ENCODE results near the gene GBF1. TPM values are rescaled to one million over a fixed set of nuclear protein-coding genes. Genes with fewer than 3 reads are reported as not detected.

Gene GBF1
- total and polyA plus RNA-seq, 10 of the 15 experiments (the other 5 are each of a cell fraction or from before 2014, with no cell fraction given), result 0.82 to 42.0 (median 21.8) TPM

DNA sequence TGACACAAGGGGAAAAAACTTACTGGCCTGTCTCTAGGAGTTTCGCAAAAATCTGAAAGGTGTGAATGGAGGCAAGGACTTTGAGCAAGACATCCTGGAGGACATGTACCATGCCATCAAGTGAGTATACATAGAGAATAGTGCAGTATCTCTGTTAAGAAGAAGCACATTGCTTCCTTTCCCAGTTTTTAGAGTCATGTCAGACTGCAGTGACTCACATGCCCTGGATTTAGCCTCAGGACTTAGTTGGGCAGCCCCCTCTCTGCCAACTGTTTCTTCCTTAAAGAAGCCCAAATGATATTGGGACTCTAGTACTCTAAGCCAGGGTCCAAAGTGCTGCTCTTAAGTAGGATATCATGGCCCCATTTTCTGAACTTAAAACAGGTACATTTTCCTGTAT, 122.1 kb downstream of the GBF1 start (continued):
- no peak for TF ChIP-seq JUNB (IDR thresholded peaks at IDR 0.05)
- no peak for TF ChIP-seq GATAD2B (conservative IDR thresholded peaks at IDR 0.05; ENCODE audit: low read depth)
- no peak for TF ChIP-seq CBX3 (IDR thresholded peaks at IDR 0.05; ENCODE audit: borderline replicate concordance, low read depth)
- TF ChIP-seq ZZZ3 (IDR thresholded peaks at IDR 0.05; ENCODE audit: control insufficient read depth, insufficient read length, low read depth), result no peak
- no peak for TF ChIP-seq ATF7 (IDR thresholded peaks at IDR 0.05; ENCODE audit: low read depth)

DNA sequence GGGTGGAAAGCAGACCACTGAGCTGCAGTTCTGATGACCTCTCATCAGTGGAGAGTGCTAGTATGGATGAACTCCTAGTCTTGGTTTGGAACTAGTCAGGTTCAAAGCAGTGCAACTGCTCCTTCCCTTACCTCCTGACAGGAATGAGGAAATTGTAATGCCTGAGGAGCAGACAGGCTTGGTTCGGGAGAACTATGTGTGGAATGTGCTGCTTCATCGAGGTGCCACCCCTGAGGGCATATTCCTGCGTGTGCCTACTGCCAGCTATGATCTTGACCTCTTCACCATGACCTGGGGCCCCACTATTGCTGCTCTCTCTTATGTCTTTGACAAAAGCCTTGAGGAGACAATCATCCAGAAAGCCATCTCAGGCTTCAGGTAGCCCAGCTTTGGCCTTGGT, 122.7 kb downstream of the GBF1 start:
- no peaks in the 10 kb centered on the region for H3K4me1 ChIP-seq (ENCODE audit: control insufficient read depth, insufficient read depth, low read length)
- ChIA-PET SMC1A (ENCODE audit: uncharacterized antibody, unreplicated experiment) (interaction anchor here (1.5 kb wide), 1 partner anchor 137 kb away, joined by 6 read pairs; no protein-coding TSS in a partner anchor), CTCF (interaction anchor here (0.5 to 2.0 kb wide), 5 partner anchors 16 to 1255 kb away, joined by 3 to 11 read pairs (median 3); no protein-coding TSS in a partner anchor), POLR2A (no interaction called here), RAD21 (ENCODE audit: unreplicated experiment) (interaction anchor here (1.5 kb wide), 1 partner anchor 14 kb away, joined by 3 read pairs; no protein-coding TSS in a partner anchor)
- no peak overlapping the region for H3K9ac ChIP-seq (ENCODE audit: control insufficient read depth, insufficient read depth, low read length)
- in situ Hi-C loops (cut with MboI) (no loop called here), intact Hi-C loops (cut with micrococcal nuclease; ENCODE audit: unreplicated experiment) (no loop called here)
- no peaks in the 10 kb centered on the region; the same call in 2 of the 3 replicates for H3K9me3 ChIP-seq (replicated peaks; ENCODE audit: control insufficient read depth, insufficient read depth, low read length)
- no peaks in the 10 kb centered on the region for H3K27me3 ChIP-seq (replicated peaks in 1 of 2; ENCODE audit: control insufficient read depth in 2 of 2, insufficient read depth in 2 of 2, low read length in 1 of 2)
- FAIRE-seq (no peak), DNase-seq (ENCODE audit: low read depth, low spot score) (no peak), ATAC-seq (no peak)
- WGBS (ENCODE audit: insufficient coverage, insufficient replicate concordance, low lambda C conversion rate, missing lambda C conversion rate), result 95% methylated on average over 3 of the region's 3 CpGs
- no peaks in the 10 kb centered on the region; the same call in 1 of the 2 replicates for H4K20me1 ChIP-seq (ENCODE audit: control insufficient read depth, insufficient read depth)
- peaks cover 39 to 53% of the 10 kb centered on the region in 2 experiments for H3K36me3 ChIP-seq (ENCODE audit: control insufficient read depth in 2 of 2, insufficient read depth in 2 of 2, low read length in 1 of 2)
- no peak overlapping the region for H3K4me3 ChIP-seq
- H3K79me2 ChIP-seq (ENCODE audit: control insufficient read depth, insufficient read depth, low read length), result no peaks in the 10 kb centered on the region
- TF ChIP-seq RB1 (IDR thresholded peaks at IDR 0.05; ENCODE audit: borderline replicate concordance), result no peak
- TF ChIP-seq POLR2A (IDR thresholded peaks at IDR 0.05; ENCODE audit: low read depth, low read length), result no peak
- TF ChIP-seq, protein P1, sequence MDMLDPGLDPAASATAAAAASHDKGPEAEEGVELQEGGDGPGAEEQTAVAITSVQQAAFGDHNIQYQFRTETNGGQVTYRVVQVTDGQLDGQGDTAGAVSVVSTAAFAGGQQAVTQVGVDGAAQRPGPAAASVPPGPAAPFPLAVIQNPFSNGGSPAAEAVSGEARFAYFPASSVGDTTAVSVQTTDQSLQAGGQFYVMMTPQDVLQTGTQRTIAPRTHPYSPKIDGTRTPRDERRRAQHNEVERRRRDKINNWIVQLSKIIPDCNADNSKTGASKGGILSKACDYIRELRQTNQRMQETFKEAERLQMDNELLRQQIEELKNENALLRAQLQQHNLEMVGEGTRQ (IDR thresholded peaks at IDR 0.05; ENCODE audit: borderline replicate concordance, low read depth, low read length), result no peak
- no peak for TF ChIP-seq FOS (IDR thresholded peaks at IDR 0.05; ENCODE audit: borderline replicate concordance, extremely low read depth, insufficient read length)
- no peak for TF ChIP-seq LARP7 (IDR thresholded peaks at IDR 0.05)
- BruUV-seq (replicated peaks), result no TSS peak
- H2AFZ ChIP-seq (ENCODE audit: control insufficient read depth, low read depth, low read length), result no peak overlapping the region
- no peak overlapping the region for H3K27ac ChIP-seq (ENCODE audit: control insufficient read depth, insufficient read depth)
- H3K4me2 ChIP-seq (ENCODE audit: control insufficient read depth, insufficient read depth), result no peak overlapping the region

Data from GM12878 (cell line).